Hepatocyte (in vitro differentiated cells): ENCODE data around the gene VWA3A. TPM values are rescaled to one million over a fixed set of nuclear protein-coding genes. Genes with fewer than 3 reads are reported as not detected.

ENCODE experiments used
- DNase-seq: peaks from one replicate; pipeline ENCODE4 v3.0.0-alpha.2; 2016; ENCODE audit warnings: low spot score
- H2AFZ ChIP-seq: fragments of 200-600 bp; sonication (generic); 2 replicates; pipeline ENCODE4 v1.6.0; 2016; ENCODE audit warnings: antibody characterized with exemption, mild to moderate bottlenecking
- H3K27ac ChIP-seq: fragments of 200-600 bp; sonication (generic); 2 replicates; pipeline ENCODE4 v1.5.1; 2016; ENCODE audit warnings: mild to moderate bottlenecking
- H3K27me3 ChIP-seq: fragments of 200-600 bp; sonication (generic); 2 replicates; pipeline ENCODE4 v1.6.1; 2016
- H3K36me3 ChIP-seq: fragments of 200-600 bp; sonication (generic); replicated peaks from 2 replicates; pipeline ENCODE4 v1.5.1; 2016; ENCODE audit warnings: low read depth; ENCODE audit not compliant: insufficient read depth
- H3K4me1 ChIP-seq: fragments of 200-600 bp; sonication (generic); 2 replicates; pipeline ENCODE4 v1.5.1; 2016; ENCODE audit warnings: mild to moderate bottlenecking, moderate library complexity; ENCODE audit not compliant: insufficient read depth
- H3K4me2 ChIP-seq: fragments of 200-600 bp; sonication (generic); 2 replicates; pipeline ENCODE4 v1.6.0; 2016
- H3K4me3 ChIP-seq: fragments of 200-600 bp; sonication (generic); 2 replicates; pipeline ENCODE4 v1.5.1; 2016; ENCODE audit warnings: mild to moderate bottlenecking
- H3K79me2 ChIP-seq: fragments of 200-600 bp; sonication (generic); 2 replicates; pipeline ENCODE4 v1.6.0; 2017; ENCODE audit warnings: mild to moderate bottlenecking
- H3K9me2 ChIP-seq: fragments of 200-600 bp; sonication (generic); replicated peaks from 2 replicates; pipeline ENCODE4 v1.6.0; 2017; ENCODE audit warnings: mild to moderate bottlenecking; ENCODE audit not compliant: insufficient read depth
- H3K9me3 ChIP-seq: fragments of 200-600 bp; sonication (generic); 2 replicates; pipeline ENCODE4 v1.5.1; 2016; ENCODE audit warnings: low read depth, mild to moderate bottlenecking
- H4K20me1 ChIP-seq: fragments of 200-600 bp; sonication (generic); 2 replicates; pipeline ENCODE4 v1.6.0; 2016; ENCODE audit warnings: mild to moderate bottlenecking; ENCODE audit not compliant: insufficient read depth, poor library complexity, severe bottlenecking
- EZH2 ChIP-seq: fragments of 200-600 bp; sonication (generic); IDR thresholded peaks from 2 replicates; pipeline ENCODE4 v1.6.1; 2016; ENCODE audit warnings: antibody characterized with exemption, mild to moderate bottlenecking, borderline replicate concordance
- EZH2phosphoT487 ChIP-seq: fragments of 200-600 bp; sonication (generic); IDR thresholded peaks from one replicate; pipeline ENCODE4 v1.6.1; 2018; ENCODE audit warnings: antibody characterized with exemption, mild to moderate bottlenecking, low read depth, moderate library complexity; ENCODE audit not compliant: unreplicated experiment, severe bottlenecking
- WGBS: methylation state at CpG from one replicate; pipeline ENCODE4 v1.1.6; 2016; ENCODE audit warnings: low lambda C conversion rate; ENCODE audit errors: missing lambda C conversion rate; 5-methylcytosine and 5-hydroxymethylcytosine counted together
- polyA plus RNA-seq: library from polyadenylated mRNA; unstranded; fragments of >200 nt; fragmentation: Nextera tagmentation; extraction: Ambion mirVana; gene quantifications from 2 replicates; pipeline ENCODE4 v1.2.1, GENCODE V29; 2016
- total RNA-seq: library from RNA; depleted of rRNA; stranded (reverse); fragments of >200 nt; gene quantifications from 2 replicates; pipeline ENCODE4 v1.2.3, GENCODE V29; 2014
- TF ChIP-seq, protein P1 (sequence below): fragments of 200-600 bp; sonication (generic); IDR thresholded peaks from 2 replicates; pipeline ENCODE4 v1.5.1; 2016; ENCODE audit warnings: antibody characterized with exemption, mild to moderate bottlenecking; ENCODE audit not compliant: poor library complexity

The VWA3A gene
- total and polyA plus RNA-seq, 2 experiments from 2014 or later, result 0.03 TPM; not detected in 1

DNA sequence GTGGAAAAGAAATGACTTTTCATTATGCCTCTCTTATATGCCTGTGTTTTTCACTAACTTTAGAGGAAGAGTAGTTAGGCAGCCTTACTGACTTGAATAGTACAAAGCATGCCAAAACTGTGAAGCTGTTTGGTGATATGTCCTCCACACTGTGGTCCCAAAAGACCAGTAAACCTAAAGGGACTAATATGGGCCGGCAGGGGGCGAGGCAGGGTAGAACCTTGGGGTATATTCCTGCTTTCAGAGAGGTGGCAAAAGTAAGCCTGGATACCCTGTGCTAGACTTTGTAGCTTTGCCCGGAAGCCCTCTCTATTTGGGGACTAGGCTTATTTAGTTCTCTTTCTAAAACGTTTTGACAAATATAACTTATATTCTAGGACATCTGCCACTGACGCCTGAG is 36.5 kb upstream of the VWA3A start:
- Histone ChIP-seq H3K4me1 (no peaks in the 10 kb centered on the region), H3K9me3 (no peaks in the 10 kb centered on the region), H3K79me2 (peaks cover 10% of the 10 kb centered on the region), H3K4me3 (no peak overlapping the region), H2AFZ (no peak overlapping the region), H3K4me2 (no peak overlapping the region), H3K36me3 (no peaks in the 10 kb centered on the region), H3K27ac (no peak overlapping the region), H3K9me2 (no peaks in the 10 kb centered on the region), H3K27me3 (no peaks in the 10 kb centered on the region), H4K20me1 (no peaks in the 10 kb centered on the region)
- no peak for DNase-seq
- WGBS, result 62% methylated on average over 5 of the region's 5 CpGs
- TF ChIP-seq EZH2, result no peak
- no peak for TF ChIP-seq EZH2phosphoT487
- TF ChIP-seq, protein P1, sequence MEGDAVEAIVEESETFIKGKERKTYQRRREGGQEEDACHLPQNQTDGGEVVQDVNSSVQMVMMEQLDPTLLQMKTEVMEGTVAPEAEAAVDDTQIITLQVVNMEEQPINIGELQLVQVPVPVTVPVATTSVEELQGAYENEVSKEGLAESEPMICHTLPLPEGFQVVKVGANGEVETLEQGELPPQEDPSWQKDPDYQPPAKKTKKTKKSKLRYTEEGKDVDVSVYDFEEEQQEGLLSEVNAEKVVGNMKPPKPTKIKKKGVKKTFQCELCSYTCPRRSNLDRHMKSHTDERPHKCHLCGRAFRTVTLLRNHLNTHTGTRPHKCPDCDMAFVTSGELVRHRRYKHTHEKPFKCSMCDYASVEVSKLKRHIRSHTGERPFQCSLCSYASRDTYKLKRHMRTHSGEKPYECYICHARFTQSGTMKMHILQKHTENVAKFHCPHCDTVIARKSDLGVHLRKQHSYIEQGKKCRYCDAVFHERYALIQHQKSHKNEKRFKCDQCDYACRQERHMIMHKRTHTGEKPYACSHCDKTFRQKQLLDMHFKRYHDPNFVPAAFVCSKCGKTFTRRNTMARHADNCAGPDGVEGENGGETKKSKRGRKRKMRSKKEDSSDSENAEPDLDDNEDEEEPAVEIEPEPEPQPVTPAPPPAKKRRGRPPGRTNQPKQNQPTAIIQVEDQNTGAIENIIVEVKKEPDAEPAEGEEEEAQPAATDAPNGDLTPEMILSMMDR, result no peak

DNA sequence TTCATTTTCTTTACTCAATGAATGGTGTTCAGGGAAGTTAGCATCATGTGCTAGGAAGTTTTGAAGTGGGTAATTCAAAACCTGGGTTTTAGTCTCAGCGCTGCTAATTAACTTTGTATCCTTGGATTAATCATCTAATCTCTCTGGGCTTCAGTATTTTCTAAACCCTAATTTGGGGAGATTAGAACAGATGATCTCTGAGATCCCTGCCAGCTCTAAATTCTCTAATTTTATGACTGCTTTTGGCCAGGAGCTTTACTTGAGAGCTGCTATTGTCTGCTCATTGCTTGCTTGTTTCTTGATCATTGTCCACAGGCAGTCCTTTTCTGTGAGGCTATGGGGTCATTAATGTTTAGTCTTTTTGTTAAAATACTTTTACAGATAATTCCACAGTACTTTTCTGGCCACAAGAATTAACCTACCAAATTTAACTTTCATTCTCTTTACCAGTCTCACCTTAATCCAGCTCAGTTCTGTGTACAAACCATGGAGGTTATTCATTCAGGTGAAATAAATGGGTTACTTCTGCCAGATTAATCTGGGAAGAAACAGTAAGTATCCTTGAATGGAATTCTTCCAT is 28.4 kb upstream of the VWA3A start:
- 86% methylated on average over 1 of the region's 1 CpG for WGBS
- H3K9me3 ChIP-seq, result no peaks in the 10 kb centered on the region
- no peaks in the 10 kb centered on the region for H3K4me1 ChIP-seq
- peaks cover 18% of the 10 kb centered on the region for H3K79me2 ChIP-seq
- no peak for DNase-seq
- H3K4me3 ChIP-seq, result no peak overlapping the region
- H4K20me1 ChIP-seq, result no peaks in the 10 kb centered on the region
- H3K9me2 ChIP-seq, result no peaks in the 10 kb centered on the region
- H3K4me2 ChIP-seq, result no peak overlapping the region
- H3K27me3 ChIP-seq, result no peaks in the 10 kb centered on the region
- no peaks in the 10 kb centered on the region for H3K36me3 ChIP-seq
- TF ChIP-seq EZH2, result no peak
- H3K27ac ChIP-seq, result no peak overlapping the region
- H2AFZ ChIP-seq, result no peak overlapping the region

DNA sequence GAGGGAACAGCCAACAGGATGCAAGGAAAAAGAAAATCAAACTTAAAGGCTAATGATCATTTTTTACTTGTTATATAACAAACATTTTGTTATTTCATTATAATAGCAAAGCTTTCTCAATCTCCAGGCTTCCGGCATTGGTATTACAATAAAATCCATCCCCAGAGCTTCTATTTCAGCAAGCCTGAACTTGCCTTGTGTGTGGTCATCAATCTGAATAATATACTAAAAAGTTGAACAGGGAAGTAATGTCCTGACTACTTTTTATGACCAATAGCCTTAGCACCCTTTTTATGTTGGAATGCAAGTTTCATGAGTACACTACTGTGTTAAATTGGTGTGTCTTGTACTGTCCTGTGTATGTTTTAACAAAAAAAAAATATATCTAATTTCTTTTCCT is 27.1 kb upstream of the VWA3A start:
- no peaks in the 10 kb centered on the region for H4K20me1 ChIP-seq
- no peak overlapping the region for H3K4me2 ChIP-seq
- H3K79me2 ChIP-seq, result peaks cover 19% of the 10 kb centered on the region
- no peak for DNase-seq
- WGBS, result 83% methylated on average over 1 of the region's 1 CpG
- TF ChIP-seq EZH2phosphoT487 (no peak), EZH2 (no peak)
- TF ChIP-seq, protein P1, result no peak
- no peaks in the 10 kb centered on the region for H3K9me3 ChIP-seq
- H3K4me1 ChIP-seq, result no peaks in the 10 kb centered on the region
- H3K27ac ChIP-seq, result no peak overlapping the region
- H3K4me3 ChIP-seq, result no peak overlapping the region
- no peaks in the 10 kb centered on the region for H3K27me3 ChIP-seq
- no peaks in the 10 kb centered on the region for H3K9me2 ChIP-seq
- no peaks in the 10 kb centered on the region for H3K36me3 ChIP-seq
- no peak overlapping the region for H2AFZ ChIP-seq

DNA sequence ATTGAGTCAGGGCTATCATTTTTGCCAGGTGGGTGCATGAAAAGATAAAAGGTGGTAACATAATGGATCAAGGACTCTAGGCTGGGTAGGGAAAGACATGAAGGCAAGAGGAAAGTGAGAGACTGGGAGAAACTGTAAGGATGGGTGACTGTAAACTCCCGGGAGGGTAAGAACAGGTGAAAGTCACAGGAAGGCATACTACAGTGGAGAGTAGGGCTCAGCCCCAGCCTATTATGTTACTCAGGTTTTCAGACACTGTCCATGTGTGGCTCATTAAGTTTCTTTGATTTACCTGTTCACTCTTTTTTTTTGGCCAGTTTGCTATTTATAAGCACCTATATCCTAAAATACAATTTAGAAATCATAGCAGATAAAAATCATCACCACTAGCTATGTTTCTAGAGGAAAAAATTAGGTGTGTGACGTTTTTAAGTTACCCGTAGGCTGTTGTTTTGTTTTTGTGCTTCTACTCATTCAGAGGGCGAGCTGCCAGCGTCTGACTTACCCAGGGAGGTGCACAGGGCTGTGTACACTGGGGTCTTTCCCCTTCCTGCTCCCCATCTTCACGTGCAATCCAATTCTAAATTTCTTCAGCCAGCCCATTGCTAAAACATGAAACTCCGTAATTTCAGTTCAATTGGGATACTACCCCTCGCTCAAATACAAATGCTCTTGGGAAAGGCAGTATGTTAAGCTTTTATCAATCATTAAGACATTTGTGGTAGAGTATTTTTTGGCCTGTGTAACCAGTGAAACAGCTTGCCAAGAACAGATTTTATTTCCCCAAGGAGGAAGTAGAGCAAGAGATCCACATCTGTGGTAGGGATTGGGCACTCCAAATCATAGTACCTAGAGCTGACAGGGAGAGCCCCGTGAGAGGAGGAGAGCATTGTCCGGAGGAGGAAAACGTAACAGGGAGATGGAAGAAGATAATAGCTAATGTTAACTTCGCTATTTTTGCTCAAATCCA is 21.7 kb upstream of the VWA3A start:
- no peak overlapping the region for H3K27ac ChIP-seq

More for the DNA sequence above, 21.7 kb upstream of the VWA3A start:
- H3K79me2 ChIP-seq, result peaks cover 12% of the 10 kb centered on the region
- no peak for DNase-seq
- no peaks in the 10 kb centered on the region for H3K4me1 ChIP-seq
- TF ChIP-seq EZH2phosphoT487, result no peak
- TF ChIP-seq EZH2, result no peak
- TF ChIP-seq, protein P1, result no peak
- no peaks in the 10 kb centered on the region for H3K9me3 ChIP-seq
- no peaks in the 10 kb centered on the region for H3K9me2 ChIP-seq
- no peak overlapping the region for H3K4me2 ChIP-seq
- no peak overlapping the region for H2AFZ ChIP-seq
- H4K20me1 ChIP-seq, result no peaks in the 10 kb centered on the region
- 84% methylated on average over 12 of the region's 12 CpGs for WGBS
- no peaks in the 10 kb centered on the region for H3K27me3 ChIP-seq
- no peaks in the 10 kb centered on the region for H3K36me3 ChIP-seq
- no peak overlapping the region for H3K4me3 ChIP-seq
